DMS53 treated with DMSO at 0.1 percent for 48 hours (cell line): Measurements from ENCODE around the gene EIF4G3.
"Not testable (repeated sequence)": the region's sequence is repeated elsewhere in the genome, so short reads cannot be mapped to it uniquely, and the experiment has no call there.

Source experiments
- DNase-seq: peaks from one replicate; lab custom pipeline; 2025; ENCODE audit not compliant: unreplicated experiment; lab: John Stamatoyannopoulos, UW

Gene EIF4G3

DNA sequence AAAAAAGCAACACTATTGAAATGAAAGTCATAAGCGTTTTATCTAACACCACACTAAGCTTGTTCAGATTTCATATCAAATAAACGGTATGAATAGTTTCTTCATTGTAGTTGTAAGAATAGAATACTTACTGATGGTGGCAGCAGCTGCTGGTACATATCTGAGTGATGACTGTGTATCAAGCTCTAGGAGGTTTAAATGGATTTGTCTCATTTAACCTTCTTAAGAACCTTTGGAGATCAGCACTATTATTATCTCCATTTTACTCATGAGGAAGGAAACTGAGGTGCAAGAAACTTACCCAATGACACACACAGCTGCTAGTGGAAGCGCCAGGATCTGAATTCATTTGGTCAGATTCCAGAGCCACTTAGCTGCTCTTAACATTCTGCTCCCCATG is 104.0 kb downstream of the EIF4G3 start:
- DNase-seq: no peak

DNA sequence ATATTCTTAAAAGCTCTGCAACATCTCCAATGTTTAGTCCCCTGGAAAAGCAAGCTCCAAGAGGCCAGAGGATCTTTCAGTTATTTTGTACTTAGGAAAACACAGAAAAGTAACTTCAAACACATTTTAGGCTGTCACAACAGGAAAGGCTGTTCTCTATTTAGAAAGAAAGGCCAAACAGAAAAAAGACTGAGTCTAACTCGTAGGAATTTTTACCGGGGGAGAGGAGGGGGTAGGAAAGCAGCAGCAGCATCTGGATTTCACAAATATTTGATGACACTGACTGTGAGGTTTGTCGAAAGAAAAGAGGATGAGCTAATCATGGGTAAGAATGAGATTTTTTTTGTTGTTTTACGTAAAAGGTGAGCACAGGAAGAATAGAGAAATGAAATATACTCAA is 107.1 kb downstream of the EIF4G3 start:
- DNase-seq: no peak

GRCh38 chr1:21068937-21069336 is 107.8 kb downstream of the EIF4G3 start:
- DNase-seq: no peak

GRCh38 chr1:21067551-21068227 is 109.0 kb downstream of the EIF4G3 start:
- no peak for DNase-seq

DNA sequence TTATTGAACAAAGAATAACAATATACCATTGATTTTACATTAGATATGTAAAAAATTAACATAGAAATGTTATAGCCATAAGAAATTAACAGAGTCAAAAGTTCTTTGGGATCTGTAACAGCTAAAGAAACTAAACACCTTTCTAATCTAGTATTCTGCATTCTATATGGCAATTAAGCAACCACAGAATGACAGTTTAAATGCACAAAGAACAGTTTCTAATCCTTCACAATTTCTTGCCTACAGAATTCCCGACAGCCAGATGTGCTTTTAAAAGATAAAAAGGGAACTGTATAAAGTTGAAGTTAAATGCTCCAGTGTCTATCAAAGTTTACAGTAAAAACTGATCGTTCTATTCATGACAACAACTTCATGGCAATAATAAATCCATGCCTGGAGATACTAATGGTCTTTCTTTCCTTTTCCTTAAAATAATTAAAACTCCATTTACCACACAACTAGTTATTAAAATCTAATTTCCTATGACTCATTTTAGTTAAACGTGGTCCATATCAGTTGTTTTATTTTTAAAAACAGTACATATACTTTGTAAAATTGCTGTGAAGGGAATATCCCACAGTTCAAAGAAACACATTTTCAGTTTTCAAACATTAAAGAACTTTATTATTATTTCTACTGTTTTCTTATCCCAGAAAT is 110.2 kb downstream of the EIF4G3 start:
- DNase-seq: no peak

DNA sequence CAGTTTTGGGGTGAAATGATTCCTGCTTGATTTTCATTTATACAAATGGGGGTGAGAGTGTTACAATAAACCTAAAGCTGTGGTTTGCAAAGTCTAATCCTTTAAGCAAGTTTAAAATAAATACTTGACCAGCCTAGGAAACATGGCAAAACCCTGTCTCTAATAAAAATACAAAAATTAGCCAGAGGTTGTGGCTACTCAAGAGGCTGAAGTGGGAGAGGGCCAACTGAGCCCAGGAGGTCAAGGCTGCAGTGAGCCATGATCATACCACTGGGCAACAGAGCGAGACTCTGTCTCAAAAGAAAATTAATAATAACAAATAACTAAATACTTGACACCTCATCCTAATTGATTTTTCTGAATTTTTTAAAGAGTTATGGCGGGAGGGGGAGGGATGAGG is 110.8 kb downstream of the EIF4G3 start:
- DNase-seq: no peak

GRCh38 chr1:21064057-21064456 is 112.6 kb downstream of the EIF4G3 start:
- no peak for DNase-seq

GRCh38 chr1:21060523-21060922 is 116.2 kb downstream of the EIF4G3 start:
- no peak for DNase-seq

GRCh38 chr1:21059021-21059420 is 117.7 kb downstream of the EIF4G3 start:
- no peak for DNase-seq

- no peak for DNase-seq
These were observed 118.5 kb downstream of the EIF4G3 start for GRCh38 chr1:21058035-21058793.

GRCh38 chr1:21053189-21053928 is 123.3 kb downstream of the EIF4G3 start:
- not testable (repeated sequence) for DNase-seq

- no peak for DNase-seq
These were observed 124.7 kb downstream of the EIF4G3 start for GRCh38 chr1:21052034-21052433.

GRCh38 chr1:21051177-21051825 is 125.4 kb downstream of the EIF4G3 start:
- DNase-seq: no peak

GRCh38 chr1:21050031-21050430 is 126.7 kb downstream of the EIF4G3 start:
- DNase-seq: no peak

DNA sequence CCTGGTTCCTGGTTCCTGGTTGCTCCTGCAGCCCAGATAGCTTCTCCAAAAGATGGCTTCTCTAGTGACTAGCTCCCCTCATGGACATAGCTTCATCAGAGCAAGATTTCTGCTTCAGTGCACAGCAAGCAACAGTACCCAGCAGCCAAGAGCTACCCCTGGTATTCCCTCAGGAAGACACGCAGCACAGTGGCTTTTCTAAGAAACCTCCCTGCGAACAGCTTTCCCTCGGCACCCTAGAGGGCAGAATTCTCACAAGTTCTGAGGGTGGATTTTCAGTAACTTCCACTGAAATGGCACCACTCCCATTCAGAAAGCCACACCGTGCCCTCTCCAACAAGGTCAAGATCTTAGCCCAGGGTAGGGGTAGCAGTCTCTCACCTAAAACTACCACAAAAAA is 128.2 kb downstream of the EIF4G3 start:
- no peak for DNase-seq

GRCh38 chr1:21046132-21046531 is 130.6 kb downstream of the EIF4G3 start:
- DNase-seq: no peak

GRCh38 chr1:21045351-21045750 is 131.3 kb downstream of the EIF4G3 start:
- no peak for DNase-seq

DNA sequence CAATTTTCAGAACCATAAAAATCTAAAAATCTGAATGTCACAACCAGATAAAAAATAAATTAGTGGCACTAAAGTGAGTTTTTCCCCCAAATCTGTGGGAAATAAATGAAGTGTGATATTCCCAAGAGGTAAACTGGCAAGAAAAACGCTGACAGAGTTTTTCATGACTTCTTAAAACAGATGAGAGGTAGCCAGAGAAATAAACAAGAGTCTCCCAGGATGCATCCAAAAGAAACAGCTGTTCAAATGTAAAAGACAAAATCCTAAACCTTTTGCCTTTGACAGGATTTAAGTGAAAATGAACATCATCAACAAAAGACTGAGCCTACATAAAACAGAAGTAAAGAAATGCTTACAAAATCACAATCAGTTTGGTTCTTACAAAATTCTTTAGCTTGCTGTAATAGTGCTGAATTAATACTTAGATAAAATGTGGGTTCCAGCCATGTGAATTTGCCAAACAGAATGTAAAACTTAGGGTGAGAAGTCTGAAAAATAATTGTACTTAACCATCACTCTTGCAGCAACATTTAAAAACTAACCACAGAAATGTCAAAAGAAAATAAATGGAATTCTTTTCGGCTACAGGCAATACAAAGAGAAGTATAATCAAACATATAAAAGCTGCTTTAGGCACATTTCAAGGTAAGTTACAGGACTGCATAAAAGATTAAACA is 133.6 kb downstream of the EIF4G3 start:
- no peak for DNase-seq

GRCh38 chr1:21041541-21041940 is 135.2 kb downstream of the EIF4G3 start:
- DNase-seq: no peak

DNA sequence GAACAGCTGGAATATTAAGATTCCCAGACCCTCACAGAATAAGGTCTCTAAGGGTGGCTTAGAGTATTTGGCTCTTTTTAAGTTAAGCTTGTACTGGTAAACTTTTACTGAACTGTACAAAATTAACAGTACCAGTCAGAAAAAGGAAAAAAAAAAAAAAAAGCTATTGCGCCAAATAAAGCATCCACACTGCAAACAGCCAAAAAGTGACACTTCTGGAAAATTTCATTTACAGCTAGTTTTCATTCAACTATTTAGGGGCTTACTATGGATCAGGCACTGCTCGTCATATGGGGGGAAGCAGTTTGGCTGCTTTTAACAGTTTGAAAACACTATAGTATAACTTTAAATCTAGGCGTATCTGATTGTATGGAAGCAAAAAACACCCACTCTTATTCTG is 139.6 kb downstream of the EIF4G3 start:
- DNase-seq: no peak
